Tibial nerve (tissue), 4 donors: ENCODE results near the gene EEPD1.

Experiments used
- EP300 ChIP-seq, 2 donors: sonication (generic); formaldehyde crosslinking; IDR thresholded peaks; one replicate each; pipeline ENCODE4 v1.6.1; 2017; ENCODE audit warnings: antibody characterized with exemption in 2 of 2, mild to moderate bottlenecking in 1 of 2
- POLR2A ChIP-seq, 2 donors: fragments of 450-650 bp; IDR thresholded peaks; one replicate each; pipeline ENCODE4 v1.6.1; 2017; ENCODE audit warnings: antibody characterized with exemption in 2 of 2, mild to moderate bottlenecking in 2 of 2, moderate library complexity in 2 of 2
- TF ChIP-seq, protein P1 (sequence below), 5 experiments: fragments of 200-600 bp in 3 of 5; fragments of 450-650 bp in 2 of 5; sonication (generic) in 3 of 5; IDR thresholded peaks; one replicate each; pipeline ENCODE4 v1.5.1; 2016 to 2019; ENCODE audit warnings: antibody characterized with exemption in 5 of 5, mild to moderate bottlenecking in 3 of 5, moderate library complexity in 2 of 5

DNA sequence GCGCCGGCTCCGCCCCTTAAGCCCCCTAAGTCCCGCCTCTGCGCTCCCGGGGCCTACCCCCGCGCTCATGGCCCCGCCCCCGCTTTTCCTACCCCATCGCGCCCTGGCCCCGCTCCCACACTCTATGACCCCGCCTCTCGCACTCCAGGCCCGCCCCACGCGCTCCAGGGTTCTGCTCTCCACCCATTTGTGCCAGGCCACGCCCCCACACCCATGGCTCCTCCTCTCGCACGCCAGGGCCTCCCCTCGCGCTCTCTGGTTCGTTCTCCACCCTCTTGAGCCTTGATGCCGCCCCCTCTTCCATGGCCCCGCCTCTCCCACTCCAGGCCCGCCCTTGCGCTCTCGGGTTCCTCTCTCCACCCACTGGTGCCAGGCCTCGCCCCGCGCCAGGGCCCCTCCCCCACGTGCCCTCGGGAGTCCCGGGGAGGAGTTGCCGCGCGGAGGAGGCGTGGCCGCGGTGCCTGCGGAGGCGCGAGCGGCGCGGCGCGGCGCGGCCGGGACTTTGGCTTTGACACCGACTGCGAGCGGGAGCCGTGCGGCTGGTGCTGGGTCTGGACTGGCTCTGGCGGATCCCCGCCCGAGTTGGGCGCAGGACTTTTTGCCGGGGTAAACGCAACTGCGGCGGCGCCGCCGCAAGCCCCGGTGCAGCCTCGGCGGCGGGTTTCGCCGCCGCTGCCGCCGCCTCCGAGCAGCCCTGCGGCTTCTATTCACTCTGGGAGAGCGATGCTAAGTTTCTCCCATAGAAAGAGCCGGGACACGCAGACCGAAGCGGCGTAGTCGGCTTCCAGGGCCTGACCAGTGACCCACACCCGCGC is at the start of gene EEPD1:
- TF ChIP-seq POLR2A (IDR thresholded peaks at IDR 0.05) (peak in 1 of 2 donors; percentile 67), EP300 (IDR thresholded peaks at IDR 0.05) (peak in 1 of 2 donors; percentile 67)
- TF ChIP-seq, protein P1, sequence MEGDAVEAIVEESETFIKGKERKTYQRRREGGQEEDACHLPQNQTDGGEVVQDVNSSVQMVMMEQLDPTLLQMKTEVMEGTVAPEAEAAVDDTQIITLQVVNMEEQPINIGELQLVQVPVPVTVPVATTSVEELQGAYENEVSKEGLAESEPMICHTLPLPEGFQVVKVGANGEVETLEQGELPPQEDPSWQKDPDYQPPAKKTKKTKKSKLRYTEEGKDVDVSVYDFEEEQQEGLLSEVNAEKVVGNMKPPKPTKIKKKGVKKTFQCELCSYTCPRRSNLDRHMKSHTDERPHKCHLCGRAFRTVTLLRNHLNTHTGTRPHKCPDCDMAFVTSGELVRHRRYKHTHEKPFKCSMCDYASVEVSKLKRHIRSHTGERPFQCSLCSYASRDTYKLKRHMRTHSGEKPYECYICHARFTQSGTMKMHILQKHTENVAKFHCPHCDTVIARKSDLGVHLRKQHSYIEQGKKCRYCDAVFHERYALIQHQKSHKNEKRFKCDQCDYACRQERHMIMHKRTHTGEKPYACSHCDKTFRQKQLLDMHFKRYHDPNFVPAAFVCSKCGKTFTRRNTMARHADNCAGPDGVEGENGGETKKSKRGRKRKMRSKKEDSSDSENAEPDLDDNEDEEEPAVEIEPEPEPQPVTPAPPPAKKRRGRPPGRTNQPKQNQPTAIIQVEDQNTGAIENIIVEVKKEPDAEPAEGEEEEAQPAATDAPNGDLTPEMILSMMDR (IDR thresholded peaks at IDR 0.05) = peak in 1 of 5 experiments; percentile 6
